ENCODE data around the gene GASK1A. TPM values are rescaled to one million over a fixed set of nuclear protein-coding genes. Genes with fewer than 3 reads are reported as not detected.

Gene GASK1A
- total RNA-seq, 1 experiment from 2014 or later = 1.4 TPM

DNA sequence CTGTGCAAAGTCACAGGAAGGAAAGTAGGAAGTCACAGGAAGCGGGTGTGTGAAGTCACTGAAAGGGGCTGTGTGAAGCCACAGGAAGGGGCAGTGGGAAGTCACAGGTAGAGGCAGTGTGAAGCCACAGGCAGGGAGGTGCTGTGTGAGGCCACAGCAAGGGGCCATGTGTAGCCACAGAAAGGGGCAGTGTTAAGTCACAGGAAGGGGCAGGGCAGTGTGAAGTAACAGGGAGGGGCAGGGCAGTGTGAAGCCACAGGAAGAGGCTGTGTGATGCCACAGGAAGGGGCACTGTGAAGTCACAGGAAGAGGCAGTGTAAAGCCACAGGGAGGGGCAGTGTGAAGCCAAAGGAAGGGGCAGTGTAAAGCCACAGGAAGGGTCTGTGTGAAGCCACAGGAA lies 36.5 kb downstream of the GASK1A start:
- BruUV-seq (replicated peaks) = no TSS peak
- no peak for DNase-seq (ENCODE audit: low spot score)
- no peaks in the 10 kb centered on the region for H3K36me3 ChIP-seq (ENCODE audit: insufficient read depth, low read length, poor library complexity, severe bottlenecking)
- CTCF ChIA-PET = no interaction called here
- no peak overlapping the region for H3K4me3 ChIP-seq (ENCODE audit: low read depth, low read length, poor library complexity, severe bottlenecking)
- no peaks in the 10 kb centered on the region for H3K4me1 ChIP-seq (ENCODE audit: insufficient read depth, low read length, poor library complexity, severe bottlenecking)
- POLR2A ChIA-PET (ENCODE audit: low non-redundant PET) = no interaction called here
- intact Hi-C loops (cut with micrococcal nuclease; ENCODE audit: unreplicated experiment) = no loop called here
- TF ChIP-seq, protein P1, sequence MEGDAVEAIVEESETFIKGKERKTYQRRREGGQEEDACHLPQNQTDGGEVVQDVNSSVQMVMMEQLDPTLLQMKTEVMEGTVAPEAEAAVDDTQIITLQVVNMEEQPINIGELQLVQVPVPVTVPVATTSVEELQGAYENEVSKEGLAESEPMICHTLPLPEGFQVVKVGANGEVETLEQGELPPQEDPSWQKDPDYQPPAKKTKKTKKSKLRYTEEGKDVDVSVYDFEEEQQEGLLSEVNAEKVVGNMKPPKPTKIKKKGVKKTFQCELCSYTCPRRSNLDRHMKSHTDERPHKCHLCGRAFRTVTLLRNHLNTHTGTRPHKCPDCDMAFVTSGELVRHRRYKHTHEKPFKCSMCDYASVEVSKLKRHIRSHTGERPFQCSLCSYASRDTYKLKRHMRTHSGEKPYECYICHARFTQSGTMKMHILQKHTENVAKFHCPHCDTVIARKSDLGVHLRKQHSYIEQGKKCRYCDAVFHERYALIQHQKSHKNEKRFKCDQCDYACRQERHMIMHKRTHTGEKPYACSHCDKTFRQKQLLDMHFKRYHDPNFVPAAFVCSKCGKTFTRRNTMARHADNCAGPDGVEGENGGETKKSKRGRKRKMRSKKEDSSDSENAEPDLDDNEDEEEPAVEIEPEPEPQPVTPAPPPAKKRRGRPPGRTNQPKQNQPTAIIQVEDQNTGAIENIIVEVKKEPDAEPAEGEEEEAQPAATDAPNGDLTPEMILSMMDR (conservative IDR thresholded peaks at IDR 0.05; ENCODE audit: low read depth, low read length) = no peak
- TF ChIP-seq EZH2 (IDR thresholded peaks at IDR 0.05; ENCODE audit: borderline replicate concordance, low read depth, low read length, poor library complexity, severe bottlenecking) = no peak
- no peaks in the 10 kb centered on the region for H3K9me3 ChIP-seq (ENCODE audit: low read depth, low read length, poor library complexity, severe bottlenecking)
- H3K27me3 ChIP-seq (replicated peaks; ENCODE audit: insufficient read depth, low read depth, low read length, poor library complexity) = no peaks in the 10 kb centered on the region
- no peak overlapping the region for H3K27ac ChIP-seq (ENCODE audit: low read depth, low read length, poor library complexity, severe bottlenecking)

DNA sequence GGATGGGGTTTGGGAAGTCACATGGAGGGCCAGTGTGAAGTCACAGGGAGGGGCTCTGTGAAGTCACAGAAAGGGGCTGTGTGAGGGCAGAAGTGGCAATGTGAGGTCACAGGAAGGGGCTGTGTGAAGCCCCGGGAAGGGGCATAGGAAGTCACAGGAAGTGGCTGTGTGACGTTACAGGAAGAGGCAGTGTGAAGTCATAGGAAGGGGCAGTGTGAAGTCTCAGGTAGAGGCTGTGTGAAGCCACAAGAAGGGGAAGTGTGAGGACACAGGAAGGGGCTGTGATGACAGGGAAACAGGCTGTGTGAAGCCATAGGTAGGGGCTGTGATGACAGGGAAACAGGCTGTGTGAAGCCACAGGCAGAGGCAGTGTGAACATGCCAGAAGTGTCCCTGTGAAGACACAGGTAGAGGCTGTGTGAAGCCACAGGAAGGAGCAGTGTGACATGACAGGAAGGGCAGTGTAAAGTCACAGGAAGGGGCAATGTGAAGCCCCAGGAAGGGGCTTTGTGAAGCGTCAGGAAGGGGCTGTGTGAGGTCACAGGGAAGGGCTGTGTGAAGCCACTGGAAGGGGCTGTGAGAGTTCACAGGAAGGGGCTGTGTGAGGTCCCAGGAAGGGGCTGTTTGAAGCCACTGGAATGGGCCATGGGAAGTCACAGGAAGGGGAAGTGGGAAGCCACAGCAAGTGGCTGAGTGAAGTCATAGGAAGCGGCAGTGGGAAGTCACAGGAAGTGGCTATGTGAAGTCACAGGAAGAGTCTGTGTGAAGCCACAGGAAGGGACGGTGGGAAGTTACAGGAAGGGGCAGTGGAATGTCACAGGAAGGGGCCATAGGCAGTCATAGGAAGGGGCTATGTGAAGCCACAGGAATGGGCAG lies 37.1 kb downstream of the GASK1A start:
- no peak for DNase-seq (ENCODE audit: low spot score)
- BruUV-seq (replicated peaks) = no TSS peak
- Histone ChIP-seq H3K4me3 (ENCODE audit: low read depth, low read length, poor library complexity, severe bottlenecking) (no peak overlapping the region), H3K27ac (ENCODE audit: low read depth, low read length, poor library complexity, severe bottlenecking) (no peak overlapping the region), H3K36me3 (ENCODE audit: insufficient read depth, low read length, poor library complexity, severe bottlenecking) (no peaks in the 10 kb centered on the region), H3K9me3 (ENCODE audit: low read depth, low read length, poor library complexity, severe bottlenecking) (no peaks in the 10 kb centered on the region), H3K4me1 (ENCODE audit: insufficient read depth, low read length, poor library complexity, severe bottlenecking) (no peaks in the 10 kb centered on the region), H3K27me3 (replicated peaks; ENCODE audit: insufficient read depth, low read depth, low read length, poor library complexity) (no peaks in the 10 kb centered on the region)
- CTCF ChIA-PET = no interaction called here
- TF ChIP-seq, protein P1 (conservative IDR thresholded peaks at IDR 0.05; ENCODE audit: low read depth, low read length) = no peak
- no peak for TF ChIP-seq EZH2 (IDR thresholded peaks at IDR 0.05; ENCODE audit: borderline replicate concordance, low read depth, low read length, poor library complexity, severe bottlenecking)
- intact Hi-C loops (cut with micrococcal nuclease; ENCODE audit: unreplicated experiment) = no loop called here
- POLR2A ChIA-PET (ENCODE audit: low non-redundant PET) = no interaction called here

DNA sequence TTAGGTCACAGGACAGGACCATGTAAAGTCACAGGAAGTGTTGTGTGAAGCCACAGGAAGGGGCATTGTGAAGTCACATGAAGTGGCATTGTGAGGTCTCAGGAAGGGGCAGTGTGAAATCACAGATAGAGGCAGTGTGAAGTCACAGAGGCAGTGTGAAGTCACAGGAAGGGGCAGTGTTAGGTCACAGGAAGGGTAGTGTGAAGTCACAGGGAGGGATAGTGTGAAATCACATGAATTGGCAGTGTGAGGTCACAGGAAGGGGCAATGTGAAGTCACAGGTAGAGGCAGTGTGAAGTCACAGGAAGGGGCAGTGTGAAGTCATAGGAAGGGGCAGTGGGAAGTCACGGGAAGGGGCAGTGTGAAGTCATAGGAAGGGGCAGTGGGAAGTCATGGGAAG lies 37.9 kb downstream of the GASK1A start:
- H3K9me3 ChIP-seq (ENCODE audit: low read depth, low read length, poor library complexity, severe bottlenecking) = no peaks in the 10 kb centered on the region
- POLR2A ChIA-PET (ENCODE audit: low non-redundant PET) = no interaction called here
- no peak for DNase-seq (ENCODE audit: low spot score)
- TF ChIP-seq, protein P1 (conservative IDR thresholded peaks at IDR 0.05; ENCODE audit: low read depth, low read length) = no peak
- no peak for TF ChIP-seq EZH2 (IDR thresholded peaks at IDR 0.05; ENCODE audit: borderline replicate concordance, low read depth, low read length, poor library complexity, severe bottlenecking)
- no peaks in the 10 kb centered on the region for H3K27me3 ChIP-seq (replicated peaks; ENCODE audit: insufficient read depth, low read depth, low read length, poor library complexity)
- CTCF ChIA-PET = no interaction called here
- intact Hi-C loops (cut with micrococcal nuclease; ENCODE audit: unreplicated experiment) = no loop called here
- H3K4me1 ChIP-seq (ENCODE audit: insufficient read depth, low read length, poor library complexity, severe bottlenecking) = no peaks in the 10 kb centered on the region
- no TSS peak for BruUV-seq (replicated peaks)
- no peak overlapping the region for H3K27ac ChIP-seq (ENCODE audit: low read depth, low read length, poor library complexity, severe bottlenecking)
- H3K36me3 ChIP-seq (ENCODE audit: insufficient read depth, low read length, poor library complexity, severe bottlenecking) = no peaks in the 10 kb centered on the region
- no peak overlapping the region for H3K4me3 ChIP-seq (ENCODE audit: low read depth, low read length, poor library complexity, severe bottlenecking)

All from A673 (cell line).